Gastrocnemius medialis (tissue), 4 donors: Measurements from ENCODE around the gene GAL3ST1. TPM values are rescaled to one million over a fixed set of nuclear protein-coding genes. Genes with fewer than 3 reads are reported as not detected.
A peak's percentile ranks its signal among the peaks of the same experiment; 100 is the strongest.

Experiments
- ATAC-seq, 2 donors: fragments of 150-250 bp; one replicate each; pipeline ENCODE4 v1.9.1; 2016
- DNase-seq, 2 donors: peaks; one replicate each; pipeline ENCODE4 v3.0.0-alpha.2; 2019
- H3K27ac ChIP-seq, 4 donors: fragments of 200-600 bp; sonication (generic); 1 replicate in 1 of 4; 2 replicates in 3 of 4; pipeline ENCODE4 v1.5.1; 2016 to 2018; ENCODE audit warnings: mild to moderate bottlenecking in 2 of 4, moderate library complexity in 1 of 4
- H3K27me3 ChIP-seq, 3 donors: fragments of 200-600 bp; sonication (generic) in 2 of 3; 1 replicate in 1 of 3; 2 replicates in 2 of 3; pipeline versions ENCODE4 v1.5.1 to v1.6.0; 2016 to 2019; ENCODE audit warnings: mild to moderate bottlenecking in 1 of 3, moderate library complexity in 1 of 3
- H3K36me3 ChIP-seq, 2 donors: fragments of 200-600 bp; sonication (generic) in 1 of 2; one replicate each; pipeline ENCODE4 v1.5.1; 2017 to 2018
- H3K4me1 ChIP-seq, 2 donors: fragments of 200-600 bp; sonication (generic) in 1 of 2; one replicate each; pipeline ENCODE4 v1.5.1; 2016 to 2017; ENCODE audit warnings: mild to moderate bottlenecking in 2 of 2
- H3K4me3 ChIP-seq, 4 donors: fragments of 200-600 bp; sonication (generic) in 3 of 4; 1 replicate in 1 of 4; 2 replicates in 3 of 4; pipeline ENCODE4 v1.5.1; 2016 to 2019; ENCODE audit warnings: mild to moderate bottlenecking in 2 of 4
- H3K9me3 ChIP-seq, 3 donors: fragments of 200-600 bp; sonication (generic) in 2 of 3; 1 replicate in 1 of 3; 2 replicates in 2 of 3; pipeline ENCODE4 v1.5.1; 2016 to 2019
- POLR2A ChIP-seq, 2 donors: fragments of 450-650 bp; IDR thresholded peaks; one replicate each; pipeline ENCODE4 v1.6.1; 2017; ENCODE audit warnings: antibody characterized with exemption in 2 of 2, mild to moderate bottlenecking in 2 of 2, moderate library complexity in 2 of 2
- in situ Hi-C, 4 donors: fragments of 200-750 bp; cut with MboI; loops; one replicate each; pipeline versions ENCODE4 v1.15.0 to v1.8.0; 2017; ENCODE audit warnings: low sequenced_read_pairs in 4 of 4
- intact Hi-C: fragments of 100-400 bp; cut with DNase I; formaldehyde crosslinking; loops from one replicate; pipeline ENCODE4 v1.15.1; 2023; ENCODE audit warnings: low total_unique reads
- total RNA-seq, 4 donors: library from RNA; depleted of rRNA; stranded (reverse); fragments of >200 nt; gene quantifications; one replicate each; pipeline versions ENCODE4 v1.1.0 to v1.2.3, GENCODE V29; 2016
- TF ChIP-seq, protein P1 (sequence below), 5 experiments: fragments of 450-650 bp in 3 of 5; fragments of 200-600 bp in 2 of 5; sonication (generic) in 2 of 5; IDR thresholded peaks in 4 of 5; conservative IDR thresholded peaks in 1 of 5; 1 replicate in 4 of 5; 2 replicates in 1 of 5; pipeline ENCODE4 v1.5.1; 2016 to 2019; ENCODE audit warnings: antibody characterized with exemption in 5 of 5, mild to moderate bottlenecking in 3 of 5, moderate library complexity in 3 of 5

Gene GAL3ST1
- total RNA-seq, 4 donors from 2014 or later: 0.29 to 2.0 (median 1.2) TPM

DNA sequence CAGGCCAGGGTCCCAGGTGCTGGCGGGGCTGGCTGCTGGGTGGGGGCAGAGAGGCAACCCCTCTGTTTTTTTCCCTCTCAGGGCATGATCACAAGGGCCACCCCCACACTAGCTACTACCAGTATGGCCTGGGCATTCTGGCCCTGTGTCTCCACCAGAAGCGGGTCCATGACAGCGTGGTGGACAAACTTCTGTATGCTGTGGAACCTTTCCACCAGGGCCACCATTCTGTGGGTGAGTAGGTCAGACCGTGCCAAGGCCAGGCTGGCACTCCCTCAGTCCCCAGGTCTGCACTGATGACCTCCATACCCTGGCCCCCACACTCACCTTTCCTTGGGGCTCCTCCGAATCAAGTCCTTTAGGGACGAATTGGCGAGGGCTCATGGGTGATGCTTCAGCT lies 39.8 kb upstream of the GAL3ST1 start:
- Histone ChIP-seq H3K4me3 (no peak overlapping the region), H3K36me3 (peaks cover 0 to 10% of the 10 kb centered on the region in 2 donors), H3K4me1 (peaks cover 3 to 6% of the 10 kb centered on the region in 2 donors), H3K27ac (no peak overlapping the region), H3K27me3 (no peaks in the 10 kb centered on the region), H3K9me3 (no peaks in the 10 kb centered on the region)
- intact Hi-C loops (no loop called here), in situ Hi-C loops (no loop called here)
- ATAC-seq: no peak
- DNase-seq: no peak
- TF ChIP-seq, protein P1, sequence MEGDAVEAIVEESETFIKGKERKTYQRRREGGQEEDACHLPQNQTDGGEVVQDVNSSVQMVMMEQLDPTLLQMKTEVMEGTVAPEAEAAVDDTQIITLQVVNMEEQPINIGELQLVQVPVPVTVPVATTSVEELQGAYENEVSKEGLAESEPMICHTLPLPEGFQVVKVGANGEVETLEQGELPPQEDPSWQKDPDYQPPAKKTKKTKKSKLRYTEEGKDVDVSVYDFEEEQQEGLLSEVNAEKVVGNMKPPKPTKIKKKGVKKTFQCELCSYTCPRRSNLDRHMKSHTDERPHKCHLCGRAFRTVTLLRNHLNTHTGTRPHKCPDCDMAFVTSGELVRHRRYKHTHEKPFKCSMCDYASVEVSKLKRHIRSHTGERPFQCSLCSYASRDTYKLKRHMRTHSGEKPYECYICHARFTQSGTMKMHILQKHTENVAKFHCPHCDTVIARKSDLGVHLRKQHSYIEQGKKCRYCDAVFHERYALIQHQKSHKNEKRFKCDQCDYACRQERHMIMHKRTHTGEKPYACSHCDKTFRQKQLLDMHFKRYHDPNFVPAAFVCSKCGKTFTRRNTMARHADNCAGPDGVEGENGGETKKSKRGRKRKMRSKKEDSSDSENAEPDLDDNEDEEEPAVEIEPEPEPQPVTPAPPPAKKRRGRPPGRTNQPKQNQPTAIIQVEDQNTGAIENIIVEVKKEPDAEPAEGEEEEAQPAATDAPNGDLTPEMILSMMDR (IDR thresholded peaks at IDR 0.05 in 4 of 5, conservative IDR thresholded peaks at IDR 0.05 in 1 of 5): no peak
- no peak for TF ChIP-seq POLR2A (IDR thresholded peaks at IDR 0.05)

DNA sequence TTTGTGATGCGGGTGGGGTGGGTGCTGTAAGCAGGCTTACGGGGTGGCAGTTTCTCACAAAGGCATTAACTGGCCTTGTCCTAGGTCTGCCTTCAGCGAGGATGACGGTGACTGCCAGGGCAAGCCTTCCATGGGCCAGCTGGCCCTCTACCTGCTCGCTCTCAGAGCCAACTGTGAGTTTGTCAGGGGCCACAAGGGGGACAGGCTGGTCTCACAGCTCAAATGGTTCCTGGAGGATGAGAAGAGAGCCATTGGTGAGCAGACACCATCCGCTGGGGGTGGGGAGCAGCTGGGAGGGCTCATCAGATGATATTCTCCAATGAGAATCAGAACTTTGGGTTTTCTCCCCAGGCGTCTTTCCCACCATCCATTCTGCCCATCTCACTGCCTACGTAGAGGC lies 38.3 kb upstream of the GAL3ST1 start:
- Histone ChIP-seq H3K4me3 (no peak overlapping the region), H3K4me1 (peaks cover 10 to 12% of the 10 kb centered on the region in 2 donors), H3K27me3 (no peaks in the 10 kb centered on the region), H3K27ac (no peak overlapping the region), H3K36me3 (peaks cover 0 to 4% of the 10 kb centered on the region in 2 donors), H3K9me3 (no peaks in the 10 kb centered on the region)
- TF ChIP-seq POLR2A (IDR thresholded peaks at IDR 0.05): no peak
- TF ChIP-seq, protein P1 (IDR thresholded peaks at IDR 0.05 in 4 of 5, conservative IDR thresholded peaks at IDR 0.05 in 1 of 5): no peak
- in situ Hi-C loops (no loop called here), intact Hi-C loops (no loop called here)
- no peak for ATAC-seq
- no peak for DNase-seq

DNA sequence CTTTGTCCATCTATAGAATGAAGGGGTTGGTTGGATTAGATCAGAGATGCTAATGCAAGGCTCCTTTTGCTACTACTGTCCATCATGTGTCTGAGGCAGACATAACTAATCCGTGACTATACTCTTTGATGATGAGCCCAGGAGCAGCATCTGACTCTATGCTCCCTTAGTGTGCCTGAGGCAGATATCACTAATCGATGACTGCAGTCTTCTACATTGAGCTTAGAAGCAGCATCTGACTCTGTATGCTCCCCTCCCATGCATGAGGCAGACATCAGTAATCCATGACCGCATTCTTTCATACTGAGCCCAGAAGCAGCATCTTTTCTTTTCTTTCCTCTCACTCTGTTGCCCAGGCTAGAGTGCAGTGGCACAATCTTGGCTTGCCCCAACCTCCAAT lies 36.7 kb upstream of the GAL3ST1 start:
- TF ChIP-seq, protein P1 (IDR thresholded peaks at IDR 0.05 in 4 of 5, conservative IDR thresholded peaks at IDR 0.05 in 1 of 5): no peak
- TF ChIP-seq POLR2A (IDR thresholded peaks at IDR 0.05): no peak
- no peaks in the 10 kb centered on the region for H3K9me3 ChIP-seq
- DNase-seq: no peak
- in situ Hi-C loops: no loop called here
- H3K4me1 ChIP-seq: peaks cover 19 to 22% of the 10 kb centered on the region in 2 donors
- H3K36me3 ChIP-seq: peaks cover 0 to 4% of the 10 kb centered on the region in 2 donors
- H3K4me3 ChIP-seq: no peak overlapping the region
- no peaks in the 10 kb centered on the region for H3K27me3 ChIP-seq
- no peak for ATAC-seq
- H3K27ac ChIP-seq: no peak overlapping the region
- intact Hi-C loops: no loop called here

DNA sequence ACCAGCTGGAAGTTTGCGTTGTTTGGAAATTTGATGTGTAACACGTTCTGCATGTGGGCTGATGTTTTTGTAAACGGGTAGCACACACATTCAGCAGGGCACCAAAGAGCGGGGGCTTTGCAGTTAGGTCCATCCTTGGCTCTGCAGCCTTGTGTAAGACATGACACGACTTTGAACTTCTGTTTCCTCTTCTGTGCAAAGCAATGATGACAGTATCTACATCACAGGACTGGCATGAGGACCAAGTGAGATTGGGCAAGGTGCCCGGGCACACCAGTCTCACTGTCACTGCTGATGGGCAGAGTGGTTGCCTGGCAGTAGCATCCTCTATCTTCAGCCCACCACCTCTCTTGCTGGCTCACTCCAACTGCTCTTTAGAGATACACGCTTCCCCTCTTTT lies 35.8 kb upstream of the GAL3ST1 start:
- Histone ChIP-seq H3K4me1 (peaks cover 28 to 31% of the 10 kb centered on the region in 2 donors), H3K27ac (no peak overlapping the region), H3K36me3 (no peaks in the 10 kb centered on the region), H3K27me3 (no peaks in the 10 kb centered on the region), H3K9me3 (no peaks in the 10 kb centered on the region), H3K4me3 (no peak overlapping the region)
- ATAC-seq (no peak), DNase-seq (peak in 1 of 2 donors; percentile 30)
- TF ChIP-seq, protein P1 (IDR thresholded peaks at IDR 0.05 in 4 of 5, conservative IDR thresholded peaks at IDR 0.05 in 1 of 5): no peak
- intact Hi-C loops: no loop called here
- in situ Hi-C loops: no loop called here
